Progenitor cell of endocrine pancreas (in vitro differentiated cells): ENCODE results near the gene RNASEH1. TPM values are rescaled to one million over a fixed set of nuclear protein-coding genes. Genes with fewer than 3 reads are reported as not detected.
A peak's percentile ranks its signal among the peaks of the same experiment; 100 is the strongest.

Experiments
- DNase-seq: peaks from one replicate; pipeline ENCODE4 v3.0.0; 2021; ENCODE audit warnings: low spot score; ENCODE audit not compliant: unreplicated experiment
- H3K27ac Mint-ChIP-seq: 2 replicates; pipeline ENCODE4 v1.8.0; 2021; ENCODE audit warnings: mild to moderate bottlenecking, moderate library complexity, mixed read lengths
- H3K27me3 Mint-ChIP-seq: 2 replicates; pipeline ENCODE4 v1.8.0; 2021; ENCODE audit warnings: mixed read lengths
- H3K36me3 Mint-ChIP-seq: 2 replicates; pipeline ENCODE4 v1.8.0; 2022; ENCODE audit warnings: mixed read lengths; ENCODE audit not compliant: insufficient read depth
- H3K4me1 Mint-ChIP-seq: 2 replicates; pipeline ENCODE4 v1.8.0; 2021; ENCODE audit warnings: low read depth, mixed read lengths
- H3K4me3 Mint-ChIP-seq: 2 replicates; pipeline ENCODE4 v1.8.0; 2021; ENCODE audit warnings: low read depth, mild to moderate bottlenecking, moderate library complexity, mixed read lengths
- H3K9me3 Mint-ChIP-seq: 2 replicates; pipeline ENCODE4 v1.8.0; 2021; ENCODE audit warnings: low read depth, mixed read lengths
- total RNA-seq: library from RNA; stranded (reverse); gene quantifications from 2 replicates; pipeline ENCODE4 v1.2.1, GENCODE V29; 2021
- TF ChIP-seq, protein P1 (sequence below): fragments of 200-600 bp; sonication (generic); IDR thresholded peaks from one replicate; pipeline ENCODE4 v1.5.0; 2021; ENCODE audit warnings: antibody characterized with exemption, mild to moderate bottlenecking; ENCODE audit not compliant: unreplicated experiment

The RNASEH1 gene
- total RNA-seq, 1 donor from 2014 or later, result 18.5 TPM

DNA sequence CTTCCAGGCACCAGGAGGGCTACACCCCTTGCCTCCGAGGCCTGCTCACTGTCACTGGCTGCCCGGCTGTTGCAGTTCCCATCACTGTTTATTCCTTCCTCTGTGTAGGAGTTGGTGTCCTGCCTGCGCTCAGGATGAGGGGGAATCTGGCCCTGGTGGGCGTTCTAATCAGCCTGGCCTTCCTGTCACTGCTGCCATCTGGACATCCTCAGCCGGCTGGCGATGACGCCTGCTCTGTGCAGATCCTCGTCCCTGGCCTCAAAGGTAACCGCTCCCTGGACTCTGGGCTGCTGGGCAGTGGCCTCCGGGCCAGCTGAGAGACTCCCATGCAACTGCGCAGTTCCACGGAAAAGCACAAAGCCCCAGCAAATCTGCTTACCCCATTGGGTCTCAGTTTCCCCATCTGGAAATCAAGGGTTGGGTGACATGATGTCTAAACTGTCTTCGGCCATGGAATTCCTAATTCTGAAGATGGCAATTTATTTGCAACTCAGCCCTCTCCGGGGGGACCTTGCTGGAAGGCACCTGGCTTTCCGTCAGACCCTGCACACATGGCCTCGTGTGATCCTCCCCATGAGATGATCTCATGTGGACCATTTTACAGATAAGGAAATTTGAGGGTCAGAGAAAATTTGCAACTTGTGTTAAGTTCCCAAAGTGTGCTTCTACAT, 46.2 kb upstream of the RNASEH1 start:
- TF ChIP-seq, protein P1, sequence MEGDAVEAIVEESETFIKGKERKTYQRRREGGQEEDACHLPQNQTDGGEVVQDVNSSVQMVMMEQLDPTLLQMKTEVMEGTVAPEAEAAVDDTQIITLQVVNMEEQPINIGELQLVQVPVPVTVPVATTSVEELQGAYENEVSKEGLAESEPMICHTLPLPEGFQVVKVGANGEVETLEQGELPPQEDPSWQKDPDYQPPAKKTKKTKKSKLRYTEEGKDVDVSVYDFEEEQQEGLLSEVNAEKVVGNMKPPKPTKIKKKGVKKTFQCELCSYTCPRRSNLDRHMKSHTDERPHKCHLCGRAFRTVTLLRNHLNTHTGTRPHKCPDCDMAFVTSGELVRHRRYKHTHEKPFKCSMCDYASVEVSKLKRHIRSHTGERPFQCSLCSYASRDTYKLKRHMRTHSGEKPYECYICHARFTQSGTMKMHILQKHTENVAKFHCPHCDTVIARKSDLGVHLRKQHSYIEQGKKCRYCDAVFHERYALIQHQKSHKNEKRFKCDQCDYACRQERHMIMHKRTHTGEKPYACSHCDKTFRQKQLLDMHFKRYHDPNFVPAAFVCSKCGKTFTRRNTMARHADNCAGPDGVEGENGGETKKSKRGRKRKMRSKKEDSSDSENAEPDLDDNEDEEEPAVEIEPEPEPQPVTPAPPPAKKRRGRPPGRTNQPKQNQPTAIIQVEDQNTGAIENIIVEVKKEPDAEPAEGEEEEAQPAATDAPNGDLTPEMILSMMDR, result no peak
- Mint-ChIP-seq H3K36me3 (no peaks in the 10 kb centered on the region), H3K4me1 (peaks cover 4% of the 10 kb centered on the region), H3K9me3 (no peaks in the 10 kb centered on the region), H3K27me3 (peaks cover 3% of the 10 kb centered on the region), H3K27ac (no peak overlapping the region), H3K4me3 (no peak overlapping the region)
- DNase-seq, result no peak

DNA sequence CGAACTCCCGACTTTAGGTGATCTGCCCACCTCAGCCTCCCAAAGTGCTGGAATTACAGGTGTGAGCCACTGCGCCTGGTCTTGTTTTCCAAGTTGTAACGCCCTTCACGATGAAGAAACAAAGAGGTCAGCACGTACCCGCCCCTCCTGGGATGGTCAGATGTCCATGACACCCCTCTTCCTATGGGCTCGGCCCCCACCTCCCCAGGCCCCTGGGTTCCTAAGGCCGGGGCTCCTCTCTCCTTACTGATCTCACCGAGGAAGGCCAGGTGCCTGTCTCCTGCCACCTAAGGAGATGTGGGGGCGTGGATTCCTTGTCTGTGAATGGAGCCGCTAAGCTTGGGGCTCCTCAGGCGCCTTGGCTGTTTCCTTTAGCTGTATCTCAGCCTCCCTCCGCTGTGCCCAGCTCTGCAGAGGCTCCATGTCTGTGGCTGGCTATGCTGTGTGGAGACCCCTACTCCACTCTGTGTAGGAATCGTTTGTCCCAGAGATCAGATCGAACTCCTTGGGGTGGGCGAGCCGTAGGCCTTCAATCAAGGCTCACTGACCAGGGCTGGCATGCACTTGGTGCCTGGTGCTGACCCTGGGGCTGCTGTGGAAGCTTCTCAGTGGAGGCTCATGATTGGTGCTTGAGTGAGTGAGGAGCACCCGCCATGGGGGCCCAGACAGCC, 45.5 kb upstream of the RNASEH1 start:
- no peak for DNase-seq
- Mint-ChIP-seq H3K4me1 (peaks cover 4% of the 10 kb centered on the region), H3K27ac (no peak overlapping the region), H3K4me3 (no peak overlapping the region), H3K9me3 (no peaks in the 10 kb centered on the region), H3K27me3 (peaks cover 3% of the 10 kb centered on the region), H3K36me3 (no peaks in the 10 kb centered on the region)
- TF ChIP-seq, protein P1, result no peak

GRCh38 chr2:3602553-3603339, 44.6 kb upstream of the RNASEH1 start:
- Mint-ChIP-seq H3K36me3 (no peaks in the 10 kb centered on the region), H3K4me1 (peaks cover 4% of the 10 kb centered on the region), H3K27me3 (peaks cover 6% of the 10 kb centered on the region), H3K27ac (peak overlapping the region; percentile 65), H3K9me3 (no peaks in the 10 kb centered on the region), H3K4me3 (no peak overlapping the region)
- TF ChIP-seq, protein P1, result no peak
- DNase-seq, result no peak

GRCh38 chr2:3601561-3602271, 43.6 kb upstream of the RNASEH1 start:
- Mint-ChIP-seq H3K27me3 (peaks cover 6% of the 10 kb centered on the region), H3K4me1 (peaks cover 9% of the 10 kb centered on the region), H3K9me3 (no peaks in the 10 kb centered on the region), H3K36me3 (no peaks in the 10 kb centered on the region), H3K27ac (no peak overlapping the region), H3K4me3 (no peak overlapping the region)
- DNase-seq, result no peak
- TF ChIP-seq, protein P1, result no peak
